GM12875 (cell line): ENCODE measurements around the gene ACTN4.
"Not testable (repeated sequence)": the region's sequence is repeated elsewhere in the genome, so short reads cannot be mapped to it uniquely, and the experiment has no call there.

Experiments used
- H3K4me3 ChIP-seq: one replicate; pipeline ENCODE4 v1.5.1; 2011; ENCODE audit warnings: low read depth, low read length, control low read depth
- TF ChIP-seq, protein P1 (sequence below): IDR thresholded peaks from 2 replicates; pipeline ENCODE4 v1.5.1; 2011; ENCODE audit warnings: low read depth, mild to moderate bottlenecking, control low read depth, inconsistent platforms, low read length, moderate library complexity, borderline replicate concordance; ENCODE audit not compliant: insufficient read depth

ACTN4 gene

DNA sequence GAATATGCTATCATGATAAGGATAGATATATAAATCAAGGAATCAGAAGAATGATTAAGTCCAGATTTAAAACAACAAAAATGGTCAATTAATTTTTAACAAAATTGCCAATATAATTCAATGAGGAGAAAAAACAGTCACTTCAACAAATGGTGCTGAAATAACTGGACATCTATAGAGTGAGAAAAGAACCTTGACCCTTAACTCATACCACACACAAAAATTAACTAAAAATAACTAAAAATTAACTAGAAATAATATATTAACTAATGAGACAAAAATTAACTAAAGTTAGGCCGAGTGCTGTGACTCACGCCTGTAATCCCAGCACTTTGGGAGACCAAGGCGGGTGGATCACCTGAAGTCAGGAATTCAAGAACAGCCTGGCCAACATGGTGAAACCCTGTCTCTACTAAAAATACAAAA, 116.4 kb downstream of the ACTN4 start:
- no peak overlapping the region for H3K4me3 ChIP-seq
- TF ChIP-seq, protein P1, sequence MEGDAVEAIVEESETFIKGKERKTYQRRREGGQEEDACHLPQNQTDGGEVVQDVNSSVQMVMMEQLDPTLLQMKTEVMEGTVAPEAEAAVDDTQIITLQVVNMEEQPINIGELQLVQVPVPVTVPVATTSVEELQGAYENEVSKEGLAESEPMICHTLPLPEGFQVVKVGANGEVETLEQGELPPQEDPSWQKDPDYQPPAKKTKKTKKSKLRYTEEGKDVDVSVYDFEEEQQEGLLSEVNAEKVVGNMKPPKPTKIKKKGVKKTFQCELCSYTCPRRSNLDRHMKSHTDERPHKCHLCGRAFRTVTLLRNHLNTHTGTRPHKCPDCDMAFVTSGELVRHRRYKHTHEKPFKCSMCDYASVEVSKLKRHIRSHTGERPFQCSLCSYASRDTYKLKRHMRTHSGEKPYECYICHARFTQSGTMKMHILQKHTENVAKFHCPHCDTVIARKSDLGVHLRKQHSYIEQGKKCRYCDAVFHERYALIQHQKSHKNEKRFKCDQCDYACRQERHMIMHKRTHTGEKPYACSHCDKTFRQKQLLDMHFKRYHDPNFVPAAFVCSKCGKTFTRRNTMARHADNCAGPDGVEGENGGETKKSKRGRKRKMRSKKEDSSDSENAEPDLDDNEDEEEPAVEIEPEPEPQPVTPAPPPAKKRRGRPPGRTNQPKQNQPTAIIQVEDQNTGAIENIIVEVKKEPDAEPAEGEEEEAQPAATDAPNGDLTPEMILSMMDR: no peak

DNA sequence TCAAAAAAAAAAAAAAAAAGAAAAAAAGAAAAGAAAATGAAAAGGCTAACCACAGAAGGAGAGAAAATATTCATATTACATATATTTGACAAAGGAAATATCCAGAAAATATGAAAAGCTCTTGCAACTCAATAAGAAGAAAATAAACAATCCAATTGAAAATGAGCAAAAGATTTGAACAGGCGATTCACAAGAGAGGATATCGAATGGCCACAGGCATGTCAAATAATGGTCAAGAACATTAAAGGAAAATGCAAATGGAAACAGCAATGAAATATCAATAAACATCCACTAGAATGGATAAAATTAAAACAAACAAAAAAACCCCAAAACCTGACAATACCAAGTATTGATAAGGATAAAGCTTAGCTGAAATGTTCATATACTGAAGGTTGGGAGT, 117.8 kb downstream of the ACTN4 start:
- H3K4me3 ChIP-seq: no peak overlapping the region
- TF ChIP-seq, protein P1: no peak

GRCh38 chr19:38766276-38767047, 119.0 kb downstream of the ACTN4 start:
- H3K4me3 ChIP-seq: no peak overlapping the region
- TF ChIP-seq, protein P1: no peak

DNA sequence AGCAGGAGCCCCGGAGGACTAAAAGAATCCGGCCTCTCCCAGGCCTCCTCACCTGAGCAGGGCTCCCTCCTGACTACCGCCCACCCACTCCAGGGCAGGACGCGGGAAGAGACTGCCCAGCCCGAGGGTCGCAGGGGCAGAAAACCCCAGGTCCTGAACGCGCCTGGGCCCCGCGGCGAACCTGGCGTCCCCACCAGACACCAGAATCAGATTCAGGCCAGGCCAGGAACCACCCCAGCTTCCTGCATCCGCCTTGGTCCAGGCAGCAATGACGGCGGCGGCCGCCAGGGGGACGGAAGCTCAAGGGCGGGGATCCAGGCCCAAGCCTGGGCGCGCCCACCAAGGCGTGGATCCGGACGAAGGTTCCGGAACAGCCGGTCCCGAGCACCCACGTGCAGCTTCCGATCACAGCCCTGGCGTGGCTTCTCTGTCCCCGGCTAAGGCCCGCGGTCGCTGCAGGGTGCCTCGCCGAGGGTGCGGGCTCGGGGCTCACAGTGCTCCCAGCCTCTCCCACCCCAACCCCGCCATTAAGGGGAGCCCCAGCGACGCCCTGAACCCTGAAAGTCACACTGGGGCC, 122.3 kb downstream of the ACTN4 start:
- H3K4me3 ChIP-seq: peak overlapping the region; percentile 5
- TF ChIP-seq, protein P1: peak; percentile 78

DNA sequence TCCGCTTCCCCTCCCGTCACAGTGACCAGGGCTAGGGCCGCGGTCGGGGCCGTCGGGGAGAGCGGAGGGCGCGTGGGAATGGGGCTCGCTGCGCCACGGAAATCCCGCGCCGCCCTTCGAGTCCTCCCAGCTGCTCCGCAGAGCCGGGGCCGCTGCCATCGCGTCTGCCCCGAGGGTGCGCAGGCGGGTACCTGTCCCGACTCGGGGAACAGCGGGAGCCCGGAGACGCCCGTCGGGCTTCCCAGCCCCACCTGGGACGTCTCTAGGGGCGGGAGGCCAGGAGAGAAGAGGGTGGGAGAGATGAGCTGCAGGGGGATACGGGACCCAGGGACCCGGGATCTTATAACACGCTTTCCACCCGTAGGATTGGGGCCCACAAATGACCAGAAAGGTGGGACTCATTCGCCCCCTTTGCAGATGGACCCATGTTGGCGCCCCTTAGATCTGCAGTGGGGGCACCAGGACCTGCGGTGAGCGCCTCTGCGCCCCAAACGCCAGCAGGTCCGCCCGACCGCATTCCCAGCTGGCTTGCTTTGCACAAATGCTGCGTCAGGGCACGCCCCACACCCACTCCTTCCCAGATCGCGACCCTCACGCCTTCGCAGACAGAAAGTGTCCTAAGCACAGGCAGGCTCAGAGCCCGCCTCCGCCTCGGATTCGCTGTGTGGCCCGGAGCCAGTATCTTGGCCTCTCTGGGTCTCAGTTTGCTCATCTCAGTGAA, 122.9 kb downstream of the ACTN4 start:
- peak overlapping the region; percentile 5 for H3K4me3 ChIP-seq

DNA sequence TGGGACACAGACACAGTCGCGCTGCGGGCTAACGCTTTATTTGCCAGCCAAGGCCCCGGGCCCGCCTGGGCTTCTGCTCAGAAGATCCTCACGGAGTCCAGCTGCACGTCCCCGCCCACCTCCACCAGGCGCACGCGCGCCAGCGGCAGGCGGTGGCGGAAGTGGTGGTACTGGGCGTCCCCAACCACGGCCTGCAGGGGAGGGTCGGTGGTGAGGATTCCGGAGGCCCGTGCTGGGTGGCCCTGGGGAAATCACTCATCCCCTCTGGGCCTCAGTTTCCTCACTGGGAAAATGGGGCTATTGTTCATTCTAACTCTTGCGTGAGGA, 123.5 kb downstream of the ACTN4 start:
- H3K4me3 ChIP-seq: not testable (repeated sequence)

DNA sequence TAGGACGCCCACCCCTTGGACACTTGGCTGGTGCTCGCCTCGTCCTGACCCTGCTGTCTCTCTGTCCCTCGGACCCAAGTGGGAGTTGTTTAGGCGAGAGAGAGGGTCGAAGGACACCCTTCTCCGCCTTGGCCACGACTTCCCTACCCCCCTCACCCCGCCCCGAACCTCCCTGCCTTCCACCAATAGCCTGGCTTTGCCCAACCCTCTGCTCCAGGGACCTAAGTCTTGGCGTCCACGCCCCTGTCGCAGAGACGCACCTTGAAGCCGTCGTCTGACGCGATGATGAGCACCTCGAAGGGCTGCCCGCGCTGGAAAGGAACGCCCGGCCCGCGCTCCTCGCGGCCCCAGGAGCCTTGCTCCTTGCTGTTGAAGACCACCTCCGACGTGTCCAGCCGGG, 124.1 kb downstream of the ACTN4 start:
- not testable (repeated sequence) for H3K4me3 ChIP-seq

DNA sequence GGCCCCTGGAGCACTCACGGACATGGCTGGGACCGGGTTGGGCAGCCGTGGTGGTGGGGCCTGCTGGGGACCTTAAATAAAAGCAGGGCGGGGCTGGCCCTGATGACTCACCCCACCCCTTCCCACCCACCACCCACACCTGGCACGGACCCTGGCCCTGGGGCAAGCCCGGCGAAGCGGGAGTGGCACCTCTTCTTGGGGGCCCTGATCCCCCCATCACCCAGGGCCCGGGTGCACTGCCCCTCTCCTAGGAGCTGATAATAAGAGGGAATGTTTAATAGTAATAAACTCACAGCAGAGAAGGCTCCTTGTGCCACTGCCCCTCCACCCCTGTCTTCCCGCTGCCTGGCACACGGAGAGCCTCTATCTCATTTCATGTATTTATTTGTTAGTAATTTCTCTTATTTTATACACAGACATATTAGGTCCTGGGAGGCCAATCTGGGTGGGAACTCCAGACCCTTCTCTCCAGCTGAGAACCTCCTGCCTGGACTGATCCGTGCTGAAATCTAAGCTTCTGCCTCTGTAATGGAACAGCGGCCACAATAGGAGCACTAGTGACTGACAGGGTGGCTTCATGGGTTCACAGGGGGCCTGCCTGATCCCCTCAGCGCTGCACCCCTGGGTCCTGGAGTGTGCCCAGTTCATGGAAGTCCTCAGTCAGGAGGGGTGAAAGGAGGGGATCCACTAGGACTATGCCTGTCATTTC, 126.2 kb downstream of the ACTN4 start, which contains the start of gene LGALS7:
TSS of gene LGALS7 (minus strand) at position 49 of the 709 bp plus-strand sequence. CDS start at position 24, 25 bp downstream.
- TF ChIP-seq, protein P1: no peak
- H3K4me3 ChIP-seq: no peak within 1 kb of the TSS
